Endothelial cell of umbilical vein (primary cell): ENCODE results near the gene MED23. TPM values are rescaled to one million over a fixed set of nuclear protein-coding genes. Genes with fewer than 3 reads are reported as not detected.

Experiments used
- BruUV-seq: library from RNA; stranded (reverse); fragments of 400-500 nt; replicated peaks from 2 replicates; lab custom pipeline; 2021; lab: Mats Ljungman, UMichigan
- CTCF ChIA-PET: fragments of 300-600, 350-600 bp; sonication (Branson Sonifier 250); formaldehyde crosslinking; loops from one replicate; lab custom pipeline; 2021; ENCODE audit warnings: antibody characterized with exemption, inconsistent platforms; lab: Charles Lee
- POLR2A ChIA-PET: fragments of 300-600, 350-600 bp; sonication (Branson Sonifier 250); formaldehyde crosslinking; loops from one replicate; lab custom pipeline; 2021; ENCODE audit warnings: antibody characterized with exemption, inconsistent platforms; lab: Charles Lee
- DNase-seq: peaks from one replicate; pipeline ENCODE4 v3.0.0-alpha.2; 2011; ENCODE audit warnings: low read depth, low spot score
- FAIRE-seq: peaks from 2 replicates; lab custom pipeline; 2011; peaks lifted over from hg19 to GRCh38; lab: Jason Lieb, UNC
- H2AFZ ChIP-seq: 2 replicates; pipeline ENCODE4 v1.6.0; 2012; ENCODE audit warnings: low read depth, low read length, control low read depth, inconsistent platforms
- H3K27ac ChIP-seq: 2 replicates; pipeline ENCODE4 v1.5.1; 2011; ENCODE audit warnings: low read depth, mild to moderate bottlenecking, control low read depth, low read length, moderate library complexity; ENCODE audit not compliant: insufficient read depth
- H3K27me3 ChIP-seq, 2 experiments: 2 replicates each; pipeline versions ENCODE4 v1.6.0 to v1.6.1; 2011; ENCODE audit warnings: low read length in 2 of 2, mixed read lengths in 1 of 2; ENCODE audit not compliant: control insufficient read depth in 2 of 2, insufficient read depth in 2 of 2
- H3K36me3 ChIP-seq, 2 experiments: 2 replicates in 1 of 2; 3 replicates in 1 of 2; pipeline ENCODE4 v1.5.1; 2011; ENCODE audit warnings: low read length in 2 of 2, mild to moderate bottlenecking in 1 of 2, moderate library complexity in 1 of 2; ENCODE audit not compliant: control insufficient read depth in 2 of 2, insufficient read depth in 2 of 2; ENCODE audit errors: extremely low read depth in 1 of 2
- H3K4me1 ChIP-seq: 3 replicates; pipeline ENCODE4 v1.5.1; 2011; ENCODE audit warnings: mild to moderate bottlenecking, low read length; ENCODE audit not compliant: control insufficient read depth, insufficient read depth; ENCODE audit errors: extremely low read depth
- H3K4me2 ChIP-seq: 2 replicates; pipeline ENCODE4 v1.6.1; 2011; ENCODE audit warnings: low read length, control low read depth, mixed read lengths; ENCODE audit not compliant: insufficient read depth
- H3K4me3 ChIP-seq, 3 experiments: fragments of 200-600 bp in 1 of 3; sonication (generic), shearing (Covaris generic) in 1 of 3; replicated peaks in 1 of 3; 2 replicates each; pipeline ENCODE4 v1.5.1; 2011 to 2016; ENCODE audit warnings: control low read depth in 3 of 3, low read length in 3 of 3, mild to moderate bottlenecking in 2 of 3, inconsistent platforms in 1 of 3, low read depth in 1 of 3, moderate library complexity in 1 of 3; ENCODE audit not compliant: insufficient read depth in 1 of 3
- H3K79me2 ChIP-seq: 2 replicates; pipeline ENCODE4 v1.6.0; 2012; ENCODE audit warnings: low read length, inconsistent platforms; ENCODE audit not compliant: control insufficient read depth, insufficient read depth
- H3K9ac ChIP-seq: replicated peaks from 2 replicates; pipeline ENCODE3; 2011; ENCODE audit warnings: low read length, control low read depth; ENCODE audit not compliant: insufficient read depth; ENCODE audit errors: extremely low read depth
- H3K9me1 ChIP-seq: replicated peaks from 3 replicates; pipeline ENCODE4 v1.6.0; 2011; ENCODE audit warnings: mild to moderate bottlenecking, low read length; ENCODE audit not compliant: control insufficient read depth, insufficient read depth; ENCODE audit errors: extremely low read depth
- H3K9me3 ChIP-seq: replicated peaks from 2 replicates; pipeline ENCODE4 v1.5.1; 2012; ENCODE audit warnings: low read length, inconsistent platforms; ENCODE audit not compliant: control insufficient read depth, insufficient read depth
- H4K20me1 ChIP-seq: replicated peaks from 2 replicates; pipeline ENCODE3; 2011; ENCODE audit warnings: mild to moderate bottlenecking, low read length; ENCODE audit not compliant: control insufficient read depth, insufficient read depth; ENCODE audit errors: extremely low read depth
- EZH2 ChIP-seq: IDR thresholded peaks from 2 replicates; pipeline ENCODE4 v1.6.1; 2012; ENCODE audit warnings: borderline replicate concordance, low read depth, mild to moderate bottlenecking, moderate library complexity, low read length, inconsistent platforms; ENCODE audit not compliant: severe bottlenecking
- FOS ChIP-seq: IDR thresholded peaks from 2 replicates; pipeline ENCODE4 v1.6.1; 2011; ENCODE audit warnings: mild to moderate bottlenecking, low read length, moderate library complexity, borderline replicate concordance; ENCODE audit not compliant: insufficient read depth
- GATA2 ChIP-seq: IDR thresholded peaks from 2 replicates; pipeline ENCODE4 v1.7.0; 2011; ENCODE audit warnings: low read depth, mild to moderate bottlenecking, moderate library complexity, mixed read lengths, low read length; ENCODE audit not compliant: insufficient read length, insufficient read depth
- JUN ChIP-seq: IDR thresholded peaks from 2 replicates; pipeline ENCODE4 v1.6.1; 2011; ENCODE audit warnings: borderline replicate concordance, low read depth; ENCODE audit not compliant: insufficient read length, insufficient read depth
- MAX ChIP-seq: IDR thresholded peaks from 2 replicates; pipeline ENCODE4 v1.6.1; 2011; ENCODE audit not compliant: insufficient read depth, insufficient read length
- MYC ChIP-seq: IDR thresholded peaks from one replicate; pipeline ENCODE4 v1.6.1; 2011; ENCODE audit warnings: mild to moderate bottlenecking, low read depth, low read length
- POLR2A ChIP-seq: IDR thresholded peaks from 2 replicates; pipeline ENCODE4 v1.6.1; 2012; ENCODE audit warnings: low read depth, mild to moderate bottlenecking, control low read depth, low read length
- POLR2AphosphoS5 ChIP-seq: IDR thresholded peaks from 2 replicates; pipeline ENCODE4 v1.6.1; 2012; ENCODE audit warnings: low read depth, mild to moderate bottlenecking, control low read depth, low read length, moderate library complexity; ENCODE audit not compliant: insufficient read depth
- dilution Hi-C: fragments of 300-500 bp; cut with MboI; formaldehyde crosslinking; loops from one replicate; pipeline ENCODE4 v1.15.0; 2019; ENCODE audit warnings: low sequenced_read_pairs; ENCODE audit not compliant: extremely low pct_ligation_motif_present
- intact Hi-C: fragments of 100-400 bp; cut with micrococcal nuclease; formaldehyde crosslinking; loops from one replicate; pipeline ENCODE4 v1.10.0; 2022
- polyA plus RNA-seq, 4 experiments: library from polyadenylated mRNA; depleted of rRNA in 3 of 4; stranded (reverse) in 3 of 4; unstranded in 1 of 4; fragments of >200 nt; gene quantifications; 2 replicates each; pipeline versions ENCODE4 v1.2.1 to v1.2.3, GENCODE V29; 2011 to 2012; ENCODE audit warnings: missing spikeins in 1 of 4
- total RNA-seq: library from RNA; stranded (reverse); gene quantifications from 2 replicates; pipeline ENCODE4 v1.2.3, GENCODE V29; 2021
- TF ChIP-seq, protein P1 (sequence below), 2 donors: IDR thresholded peaks; 1 replicate in 1 of 2; 2 replicates in 1 of 2; pipeline ENCODE4 v1.5.1; 2011; ENCODE audit warnings: low read length in 2 of 2, mild to moderate bottlenecking in 2 of 2, moderate library complexity in 2 of 2, control low read depth in 1 of 2, inconsistent platforms in 1 of 2, low read depth in 1 of 2; ENCODE audit not compliant: insufficient read depth in 1 of 2; ENCODE audit errors: extremely low read depth in 1 of 2

Gene MED23
- total and polyA plus RNA-seq, 2 donors (not counting 3 experiments of a cell fraction or from before 2014, with no cell fraction given): 17.9 to 29.5 TPM

GRCh38 chr6:131631625-131632289, 3.7 kb upstream of the MED23 start:
- FAIRE-seq (no peak), DNase-seq (no peak)
- no peak overlapping the region for H2AFZ ChIP-seq
- dilution Hi-C loops (no loop called here), intact Hi-C loops (no loop called here)
- no peak overlapping the region for H3K4me2 ChIP-seq
- H3K9me1 ChIP-seq: no peaks in the 10 kb centered on the region
- H3K27me3 ChIP-seq: peaks cover 6 to 9% of the 10 kb centered on the region in 2 experiments
- POLR2A ChIA-PET: no interaction called here
- no peak overlapping the region for H3K4me3 ChIP-seq
- H3K9me3 ChIP-seq: no peaks in the 10 kb centered on the region
- H3K27ac ChIP-seq: no peak overlapping the region
- no TSS peak for BruUV-seq
- H3K9ac ChIP-seq: no peak overlapping the region
- H3K36me3 ChIP-seq: no peaks in the 10 kb centered on the region
- H3K79me2 ChIP-seq: peaks cover 10% of the 10 kb centered on the region
- H3K4me1 ChIP-seq: peaks cover 7% of the 10 kb centered on the region
- CTCF ChIA-PET: no interaction called here
- H4K20me1 ChIP-seq: no peaks in the 10 kb centered on the region
- TF ChIP-seq FOS (no peak), EZH2 (no peak), MYC (no peak), MAX (no peak), POLR2AphosphoS5 (no peak), JUN (no peak), POLR2A (no peak), GATA2 (no peak)
- TF ChIP-seq, protein P1, sequence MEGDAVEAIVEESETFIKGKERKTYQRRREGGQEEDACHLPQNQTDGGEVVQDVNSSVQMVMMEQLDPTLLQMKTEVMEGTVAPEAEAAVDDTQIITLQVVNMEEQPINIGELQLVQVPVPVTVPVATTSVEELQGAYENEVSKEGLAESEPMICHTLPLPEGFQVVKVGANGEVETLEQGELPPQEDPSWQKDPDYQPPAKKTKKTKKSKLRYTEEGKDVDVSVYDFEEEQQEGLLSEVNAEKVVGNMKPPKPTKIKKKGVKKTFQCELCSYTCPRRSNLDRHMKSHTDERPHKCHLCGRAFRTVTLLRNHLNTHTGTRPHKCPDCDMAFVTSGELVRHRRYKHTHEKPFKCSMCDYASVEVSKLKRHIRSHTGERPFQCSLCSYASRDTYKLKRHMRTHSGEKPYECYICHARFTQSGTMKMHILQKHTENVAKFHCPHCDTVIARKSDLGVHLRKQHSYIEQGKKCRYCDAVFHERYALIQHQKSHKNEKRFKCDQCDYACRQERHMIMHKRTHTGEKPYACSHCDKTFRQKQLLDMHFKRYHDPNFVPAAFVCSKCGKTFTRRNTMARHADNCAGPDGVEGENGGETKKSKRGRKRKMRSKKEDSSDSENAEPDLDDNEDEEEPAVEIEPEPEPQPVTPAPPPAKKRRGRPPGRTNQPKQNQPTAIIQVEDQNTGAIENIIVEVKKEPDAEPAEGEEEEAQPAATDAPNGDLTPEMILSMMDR (IDR thresholded peaks at IDR 0.05; ENCODE audit: extremely low read depth in 1 of 2, insufficient read depth in 1 of 2, low read depth in 1 of 2, low read length in 2 of 2): no peak
